HepG2 (cell line): ENCODE data around the gene IP6K1. TPM values are rescaled to one million over a fixed set of nuclear protein-coding genes. Genes with fewer than 3 reads are reported as not detected.

Experiments used
- ATAD3A ChIP-seq: sonication (generic); formaldehyde crosslinking; IDR thresholded peaks from 2 replicates; pipeline ENCODE4 v1.4.0; 2020; ENCODE audit warnings: missing genetic modification reagents
- BORCS8-MEF2B ChIP-seq: sonication (generic); formaldehyde crosslinking; IDR thresholded peaks from 2 replicates; pipeline ENCODE4 v1.8.0; 2022; ENCODE audit warnings: mild to moderate bottlenecking, missing genetic modification reagents
- CREBL2 ChIP-seq: sonication (generic); formaldehyde crosslinking; IDR thresholded peaks from 2 replicates; pipeline ENCODE4 v1.8.1; 2023; ENCODE audit warnings: missing genetic modification reagents, mild to moderate bottlenecking, borderline replicate concordance
- EED ChIP-seq: sonication (generic); formaldehyde crosslinking; IDR thresholded peaks from 2 replicates; pipeline ENCODE4 v1.5.0; 2020; ENCODE audit warnings: mild to moderate bottlenecking, missing genetic modification reagents
- HES4 ChIP-seq: sonication (generic); formaldehyde crosslinking; IDR thresholded peaks from 2 replicates; pipeline ENCODE4 v1.9.0; 2021; ENCODE audit warnings: mild to moderate bottlenecking, missing genetic modification reagents, borderline replicate concordance
- JUN ChIP-seq: sonication (generic); formaldehyde crosslinking; IDR thresholded peaks from 2 replicates; pipeline ENCODE4 v1.4.0; 2020; ENCODE audit warnings: mild to moderate bottlenecking, missing genetic modification reagents
- MAX ChIP-seq: IDR thresholded peaks from 2 replicates; pipeline ENCODE4 v1.6.1; 2012; ENCODE audit warnings: inconsistent platforms
- NONO ChIP-seq, 2 experiments: fragments of 450-650 bp in 1 of 2; sonication (generic) in 1 of 2; formaldehyde crosslinking in 1 of 2; IDR thresholded peaks in 1 of 2; conservative IDR thresholded peaks in 1 of 2; 2 replicates each; pipeline versions ENCODE4 v1.6.1 to v1.8.0; 2017 to 2022; ENCODE audit warnings: mild to moderate bottlenecking in 1 of 2, missing genetic modification reagents in 1 of 2, moderate library complexity in 1 of 2
- PCBP2 ChIP-seq: fragments of 200-400 bp; formaldehyde crosslinking; optimal IDR thresholded peaks from 2 replicates; pipeline ENCODE3; 2018; ENCODE audit warnings: low read length, low read depth; ENCODE audit not compliant: poor library complexity, severe bottlenecking
- PHF5A ChIP-seq: IDR thresholded peaks from one replicate; pipeline ENCODE4 v1.6.1; 2018; ENCODE audit warnings: low read depth, missing genetic modification reagents; ENCODE audit not compliant: unreplicated experiment
- POGK ChIP-seq: sonication (generic); formaldehyde crosslinking; conservative IDR thresholded peaks from 2 replicates; pipeline ENCODE4 v1.8.0; 2022; ENCODE audit warnings: mild to moderate bottlenecking, moderate library complexity, missing genetic modification reagents
- SOX5 ChIP-seq: IDR thresholded peaks from 2 replicates; pipeline ENCODE4 v1.6.1; 2016; ENCODE audit warnings: borderline replicate concordance
- TBX2 ChIP-seq: sonication (generic); formaldehyde crosslinking; IDR thresholded peaks from 2 replicates; pipeline ENCODE4 v1.5.0; 2020; ENCODE audit warnings: missing genetic modification reagents, mild to moderate bottlenecking, borderline replicate concordance
- ZBTB25 ChIP-seq: IDR thresholded peaks from 2 replicates; pipeline ENCODE4 v1.6.1; 2018; ENCODE audit warnings: missing genetic modification reagents
- ZKSCAN5 ChIP-seq: sonication (generic); formaldehyde crosslinking; IDR thresholded peaks from 2 replicates; pipeline ENCODE4 v1.5.1; 2020; ENCODE audit warnings: mild to moderate bottlenecking, missing genetic modification reagents
- ZNF205 ChIP-seq: IDR thresholded peaks from 2 replicates; pipeline ENCODE4 v1.6.1; 2018; ENCODE audit warnings: missing biosample characterization, missing genetic modification reagents
- ZNF468 ChIP-seq: sonication (generic); formaldehyde crosslinking; IDR thresholded peaks from 2 replicates; pipeline ENCODE4 v1.8.0; 2022; ENCODE audit warnings: mild to moderate bottlenecking, moderate library complexity, missing genetic modification reagents
- ZNF510 ChIP-seq: sonication (generic); formaldehyde crosslinking; IDR thresholded peaks from 2 replicates; pipeline ENCODE4 v1.4.0; 2020; ENCODE audit warnings: low read depth, mild to moderate bottlenecking, missing genetic modification reagents
- ZNF512 ChIP-seq: sonication (generic); formaldehyde crosslinking; IDR thresholded peaks from 2 replicates; pipeline ENCODE4 v1.4.0; 2020; ENCODE audit warnings: mild to moderate bottlenecking, missing genetic modification reagents
- ZNF563 ChIP-seq: sonication (generic); formaldehyde crosslinking; IDR thresholded peaks from 2 replicates; pipeline ENCODE4 v1.8.0; 2022; ENCODE audit warnings: mild to moderate bottlenecking, moderate library complexity, missing genetic modification reagents
- ZNF800 ChIP-seq: sonication (generic); formaldehyde crosslinking; IDR thresholded peaks from 2 replicates; pipeline ENCODE4 v1.4.0; 2020; ENCODE audit warnings: missing genetic modification reagents
- polyA plus RNA-seq, 8 experiments: library from polyadenylated mRNA; depleted of rRNA in 3 of 8; stranded (reverse) in 7 of 8; unstranded in 1 of 8; fragments of >200 nt; fragmentation: Illumina TruSeq in 4 of 8; extraction: Trizol in 4 of 8; gene quantifications; 2 replicates each; pipeline versions ENCODE4 v1.2.1 to v1.2.3, GENCODE V29; 2011 to 2016; ENCODE audit warnings: low read depth in 4 of 8, missing spikeins in 1 of 8, mixed read lengths in 1 of 8; ENCODE audit not compliant: insufficient read depth in 1 of 8
- total RNA-seq, 5 experiments: library from RNA; depleted of rRNA; stranded (reverse); fragments of >200 nt; fragmentation: Illumina TruSeq; extraction: Trizol; gene quantifications; 2 replicates each; pipeline ENCODE4 v1.2.3, GENCODE V29; 2016; ENCODE audit warnings: low read depth in 1 of 5

The IP6K1 gene
- total and polyA plus RNA-seq, 2 of the 13 experiments (the other 11 are each of a cell fraction or from before 2014, with no cell fraction given), result 17.7 to 29.7 TPM

GRCh38 chr3:49689046-49689907, 97.1 kb downstream of the IP6K1 start, which contains the start of the genes MST1 and RNF123 (continued):
- TF ChIP-seq ZNF512, result no peak
- no peak for TF ChIP-seq ZNF468
- 0 out of 2 replicates have a peak, but pooled peaks have one; percentile 21 for TF ChIP-seq ZNF563
- TF ChIP-seq BORCS8-MEF2B (CRISPR knock-in tag), result peak; percentile 70; the same call in 1 of the 2 replicates
- TF ChIP-seq JUN, result 0 out of 2 replicates have a peak, but pooled peaks have one; percentile 23
- TF ChIP-seq PCBP2, result no peak
- TF ChIP-seq CREBL2 (CRISPR knock-in tag), result no peak
- peak; percentile 28; the same call in 1 of the 2 replicates for TF ChIP-seq EED
- peak; percentile 64; the same call in 1 of the 2 replicates for TF ChIP-seq HES4 (CRISPR knock-in tag)
- peak; percentile 73 for TF ChIP-seq TBX2
- no peak for TF ChIP-seq PHF5A (CRISPR knock-in tag)
- TF ChIP-seq ZNF800, result 0 out of 2 replicates have a peak, but pooled peaks have one; percentile 26
- 0 out of 2 replicates have a peak, but pooled peaks have one; percentile 67 for TF ChIP-seq ZNF510 (CRISPR knock-in tag)
- no peak for TF ChIP-seq NONO (IDR thresholded peaks at IDR 0.05)
- TF ChIP-seq NONO (CRISPR knock-in tag; conservative IDR thresholded peaks at IDR 0.05), result peak; percentile 88
- TF ChIP-seq SOX5, result peak; percentile 36; the same call in 1 of the 2 replicates
- no peak for TF ChIP-seq ATAD3A (CRISPR knock-in tag)
- TF ChIP-seq ZBTB25 (CRISPR knock-in tag), result peak; percentile 1; the same call in 1 of the 2 replicates
- TF ChIP-seq ZNF205 (CRISPR knock-in tag), result peak; percentile 76; the same call in 1 of the 2 replicates
- peak; percentile 77 for TF ChIP-seq MAX
- TF ChIP-seq ZKSCAN5 (CRISPR knock-in tag), result no peak
- TF ChIP-seq POGK, result peak; percentile 95
